Gastroesophageal sphincter (tissue), 4 donors: ENCODE results near the gene KICS2. TPM values are rescaled to one million over a fixed set of nuclear protein-coding genes. Genes with fewer than 3 reads are reported as not detected.

ENCODE experiments used
- ATAC-seq: fragments of 150-250 bp; one replicate; pipeline ENCODE4 v1.9.1; 2016; ENCODE audit warnings: mild to moderate bottlenecking, moderate library complexity
- H3K27ac ChIP-seq, 4 donors: fragments of 200-600 bp; sonication (generic) in 3 of 4; 1 replicate in 3 of 4; 2 replicates in 1 of 4; pipeline ENCODE4 v1.5.1; 2016 to 2019
- H3K27me3 ChIP-seq: fragments of 200-600 bp; sonication (generic); one replicate; pipeline ENCODE4 v1.5.1; 2019
- H3K36me3 ChIP-seq, 2 donors: fragments of 200-600 bp; sonication (generic); one replicate each; pipeline ENCODE4 v1.5.1; 2019; ENCODE audit warnings: control low read depth in 1 of 2
- H3K4me1 ChIP-seq, 3 donors: fragments of 200-600 bp; sonication (generic); 1 replicate in 2 of 3; 2 replicates in 1 of 3; pipeline ENCODE4 v1.5.1; 2016 to 2019; ENCODE audit warnings: control low read depth in 2 of 3
- H3K4me3 ChIP-seq, 2 donors: fragments of 200-600 bp; sonication (generic); one replicate each; pipeline ENCODE4 v1.5.1; 2019; ENCODE audit warnings: mild to moderate bottlenecking in 1 of 2, moderate library complexity in 1 of 2
- H3K9me3 ChIP-seq, 3 donors: fragments of 200-600 bp; sonication (generic); one replicate each; pipeline ENCODE4 v1.5.1; 2017 to 2019; ENCODE audit warnings: control low read depth in 2 of 3
- EP300 ChIP-seq: sonication (generic); formaldehyde crosslinking; IDR thresholded peaks from one replicate; pipeline ENCODE4 v1.6.1; 2017; ENCODE audit warnings: antibody characterized with exemption, mild to moderate bottlenecking
- POLR2A ChIP-seq, 2 donors: fragments of 450-650 bp; IDR thresholded peaks; one replicate each; pipeline ENCODE4 v1.6.1; 2017; ENCODE audit warnings: antibody characterized with exemption in 2 of 2, mild to moderate bottlenecking in 2 of 2, moderate library complexity in 1 of 2
- POLR2AphosphoS5 ChIP-seq: sonication (generic); formaldehyde crosslinking; IDR thresholded peaks from one replicate; pipeline ENCODE4 v1.6.1; 2017; ENCODE audit warnings: antibody characterized with exemption
- WGBS, 2 donors: methylation state at CpG; one replicate each; pipeline ENCODE4 v1.1.5; 2018; ENCODE audit warnings: low coverage in 1 of 2; 5-methylcytosine and 5-hydroxymethylcytosine counted together
- small RNA-seq, 4 donors: library from RNA; depleted of rRNA; stranded (forward); fragments of <200 nt; gene quantifications; one replicate each; pipeline ENCODE3, GENCODE V24; 2016
- total RNA-seq, 4 donors: library from RNA; depleted of rRNA; stranded (reverse); fragments of >200 nt; gene quantifications; one replicate each; pipeline ENCODE4 v1.1.0, GENCODE V29; 2016
- TF ChIP-seq, protein P1 (sequence below), 4 experiments: fragments of 200-600 bp in 2 of 4; fragments of 450-650 bp in 2 of 4; sonication (generic) in 1 of 4; IDR thresholded peaks; one replicate each; pipeline ENCODE4 v1.5.1; 2017 to 2019; ENCODE audit warnings: antibody characterized with exemption in 4 of 4, mild to moderate bottlenecking in 2 of 4, moderate library complexity in 2 of 4

Gene KICS2
- total RNA-seq, 4 donors from 2014 or later, result 2.4 to 6.7 (median 5.9) TPM

DNA sequence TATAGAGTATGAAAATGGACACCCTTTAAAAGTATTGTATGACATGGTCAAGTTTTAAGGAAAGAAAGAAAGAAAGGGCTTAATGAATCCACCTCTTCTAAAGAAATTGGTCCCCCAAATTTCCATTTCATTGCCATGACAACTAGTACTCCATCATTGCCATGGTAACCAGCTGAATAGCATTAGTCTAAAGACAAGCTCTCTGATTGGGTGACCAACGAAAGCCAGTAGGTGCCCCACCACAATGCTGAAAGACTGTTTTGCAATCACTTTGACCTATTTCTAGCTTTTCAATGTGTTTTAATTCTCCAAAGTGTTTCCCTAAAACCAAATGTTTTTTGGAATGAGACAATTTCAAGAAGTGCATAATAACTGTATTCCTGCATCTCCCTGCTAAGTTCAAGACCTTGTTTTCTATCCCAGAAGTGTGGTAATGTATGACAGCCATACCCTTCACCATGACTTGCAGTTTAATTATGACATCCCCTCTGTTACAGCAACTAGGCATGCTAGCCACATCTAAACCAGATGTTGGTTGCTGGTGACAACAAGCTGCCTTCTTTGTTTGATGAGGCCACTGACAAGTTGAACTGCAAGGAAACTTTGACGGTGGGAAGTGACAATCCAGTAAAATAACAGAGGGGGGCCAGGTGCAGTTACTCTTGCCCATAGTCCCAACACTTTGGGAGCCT is 46.7 kb downstream of the KICS2 start:
- Histone ChIP-seq H3K9me3 (no peaks in the 10 kb centered on the region), H3K27me3 (no peaks in the 10 kb centered on the region), H3K4me3 (no peak overlapping the region), H3K27ac (no peak overlapping the region), H3K4me1 (peaks cover 0 to under 1% (median 0%) of the 10 kb centered on the region in 3 donors), H3K36me3 (no peaks in the 10 kb centered on the region)
- TF ChIP-seq POLR2A (IDR thresholded peaks at IDR 0.05) (no peak), POLR2AphosphoS5 (no peak), EP300 (no peak)
- TF ChIP-seq, protein P1, sequence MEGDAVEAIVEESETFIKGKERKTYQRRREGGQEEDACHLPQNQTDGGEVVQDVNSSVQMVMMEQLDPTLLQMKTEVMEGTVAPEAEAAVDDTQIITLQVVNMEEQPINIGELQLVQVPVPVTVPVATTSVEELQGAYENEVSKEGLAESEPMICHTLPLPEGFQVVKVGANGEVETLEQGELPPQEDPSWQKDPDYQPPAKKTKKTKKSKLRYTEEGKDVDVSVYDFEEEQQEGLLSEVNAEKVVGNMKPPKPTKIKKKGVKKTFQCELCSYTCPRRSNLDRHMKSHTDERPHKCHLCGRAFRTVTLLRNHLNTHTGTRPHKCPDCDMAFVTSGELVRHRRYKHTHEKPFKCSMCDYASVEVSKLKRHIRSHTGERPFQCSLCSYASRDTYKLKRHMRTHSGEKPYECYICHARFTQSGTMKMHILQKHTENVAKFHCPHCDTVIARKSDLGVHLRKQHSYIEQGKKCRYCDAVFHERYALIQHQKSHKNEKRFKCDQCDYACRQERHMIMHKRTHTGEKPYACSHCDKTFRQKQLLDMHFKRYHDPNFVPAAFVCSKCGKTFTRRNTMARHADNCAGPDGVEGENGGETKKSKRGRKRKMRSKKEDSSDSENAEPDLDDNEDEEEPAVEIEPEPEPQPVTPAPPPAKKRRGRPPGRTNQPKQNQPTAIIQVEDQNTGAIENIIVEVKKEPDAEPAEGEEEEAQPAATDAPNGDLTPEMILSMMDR (IDR thresholded peaks at IDR 0.05), result no peak
- 76 to 100% methylated on average over 1 to 2 of the region's 2 CpGs for WGBS, 2 donors
- no peak for ATAC-seq

DNA sequence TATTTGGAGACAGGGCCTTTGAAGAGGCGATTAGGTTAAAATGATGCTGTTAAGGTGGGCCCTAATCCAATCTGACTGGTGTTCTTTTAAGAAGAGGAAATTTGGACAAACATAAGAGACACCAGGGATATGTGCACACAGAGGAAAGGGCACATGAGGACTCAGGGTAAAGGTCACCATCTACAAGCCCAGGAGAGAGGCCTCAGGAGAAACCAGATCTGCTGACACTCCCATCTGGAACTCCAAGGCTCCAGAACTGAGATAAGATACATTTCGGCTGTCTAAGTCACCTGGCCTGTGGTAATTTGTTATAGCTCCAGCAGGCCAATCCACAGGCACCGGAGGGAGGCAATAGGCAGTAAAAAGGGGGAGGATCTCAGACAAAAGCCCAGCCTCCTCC is 48.6 kb downstream of the KICS2 start:
- ATAC-seq, result no peak
- Histone ChIP-seq H3K27me3 (no peaks in the 10 kb centered on the region), H3K36me3 (no peaks in the 10 kb centered on the region), H3K9me3 (no peaks in the 10 kb centered on the region), H3K27ac (no peak overlapping the region), H3K4me3 (no peak overlapping the region), H3K4me1 (no peaks in the 10 kb centered on the region)
- TF ChIP-seq, protein P1 (IDR thresholded peaks at IDR 0.05), result no peak
- TF ChIP-seq POLR2A (IDR thresholded peaks at IDR 0.05), result no peak
- TF ChIP-seq EP300, result no peak
- 82 to 90% methylated on average over 2 to 3 of the region's 3 CpGs for WGBS, 2 donors

Small RNAs within 50 kb of the gene (small RNA-seq; reads per million reads assigned to genes)
- gene RNU5A-7P (0 reads per million in 4 donors), gene RNU6-1009P (0 reads per million in 4 donors)

Other genes with a start within 250 kb of the KICS2 start
- not detected for gene C12orf56, start 168.5 kb upstream of the KICS2 start, total RNA-seq
- gene XPOT, start 182.1 kb upstream of the KICS2 start, total RNA-seq, result 10 to 100 TPM; 26.4 to 37.2 (median 32.5) TPM
- gene TBK1, start 229.8 kb upstream of the KICS2 start, total RNA-seq, result 10 to 100 TPM; 22.6 to 38.4 (median 32.1) TPM